HFF-Myc (cell line): ENCODE data around the gene VPS13C.

Experiments
- DNase-seq: peaks from one replicate; pipeline ENCODE4 v3.0.0-alpha.2; 2011; ENCODE audit warnings: low read depth; ENCODE audit errors: extremely low read depth
- H3K4me3 ChIP-seq: replicated peaks from 2 replicates; pipeline ENCODE4 v1.5.1; 2011; ENCODE audit warnings: low read depth, mild to moderate bottlenecking, control low read depth, low read length
- CTCF ChIP-seq: IDR thresholded peaks from 2 replicates; pipeline ENCODE4 v1.5.1; 2012; ENCODE audit warnings: mild to moderate bottlenecking, low read depth, low read length, control low read depth; ENCODE audit errors: missing control alignments

Gene VPS13C

GRCh38 chr15:62047282-62047827 lies 12.9 kb downstream of the VPS13C start:
- no peak for DNase-seq
- H3K4me3 ChIP-seq: no peak overlapping the region
- TF ChIP-seq CTCF: no peak

- no peak overlapping the region for H3K4me3 ChIP-seq
- DNase-seq: no peak
- TF ChIP-seq CTCF: no peak
These were observed 14.0 kb downstream of the VPS13C start for GRCh38 chr15:62046078-62046743.

GRCh38 chr15:62035256-62035924 lies 24.9 kb downstream of the VPS13C start:
- TF ChIP-seq CTCF: no peak
- no peak overlapping the region for H3K4me3 ChIP-seq
- peak; percentile 42 for DNase-seq

- no peak for DNase-seq
- H3K4me3 ChIP-seq: no peak overlapping the region
- TF ChIP-seq CTCF: no peak
These were observed 32.3 kb downstream of the VPS13C start for GRCh38 chr15:62027916-62028315.

- no peak overlapping the region for H3K4me3 ChIP-seq
- no peak for TF ChIP-seq CTCF
- DNase-seq: no peak
These were observed 33.0 kb downstream of the VPS13C start for GRCh38 chr15:62027263-62027565.

- H3K4me3 ChIP-seq: no peak overlapping the region
- no peak for DNase-seq
- TF ChIP-seq CTCF: no peak
These were observed 33.6 kb downstream of the VPS13C start for GRCh38 chr15:62026487-62027262.
